Activated gamma-delta T cell treated with Interleukin-2 at 50 U/mL for 16 hours (primary cell): ENCODE data around the gene SERPINB7.
"Not testable (repeated sequence)": the region's sequence is repeated elsewhere in the genome, so short reads cannot be mapped to it uniquely, and the experiment has no call there.

Experiments used
- DNase-seq: peaks from one replicate; pipeline ENCODE4 v3.0.0-alpha.2; 2020

The SERPINB7 gene

GRCh38 chr18:63775166-63775730 is at the start of gene SERPINB7:
Gene SERPINB7 (plus strand): TSS chr18:63775418. CDS start chr18:63782373, 6,955 bp downstream.
- no peak for DNase-seq

DNA sequence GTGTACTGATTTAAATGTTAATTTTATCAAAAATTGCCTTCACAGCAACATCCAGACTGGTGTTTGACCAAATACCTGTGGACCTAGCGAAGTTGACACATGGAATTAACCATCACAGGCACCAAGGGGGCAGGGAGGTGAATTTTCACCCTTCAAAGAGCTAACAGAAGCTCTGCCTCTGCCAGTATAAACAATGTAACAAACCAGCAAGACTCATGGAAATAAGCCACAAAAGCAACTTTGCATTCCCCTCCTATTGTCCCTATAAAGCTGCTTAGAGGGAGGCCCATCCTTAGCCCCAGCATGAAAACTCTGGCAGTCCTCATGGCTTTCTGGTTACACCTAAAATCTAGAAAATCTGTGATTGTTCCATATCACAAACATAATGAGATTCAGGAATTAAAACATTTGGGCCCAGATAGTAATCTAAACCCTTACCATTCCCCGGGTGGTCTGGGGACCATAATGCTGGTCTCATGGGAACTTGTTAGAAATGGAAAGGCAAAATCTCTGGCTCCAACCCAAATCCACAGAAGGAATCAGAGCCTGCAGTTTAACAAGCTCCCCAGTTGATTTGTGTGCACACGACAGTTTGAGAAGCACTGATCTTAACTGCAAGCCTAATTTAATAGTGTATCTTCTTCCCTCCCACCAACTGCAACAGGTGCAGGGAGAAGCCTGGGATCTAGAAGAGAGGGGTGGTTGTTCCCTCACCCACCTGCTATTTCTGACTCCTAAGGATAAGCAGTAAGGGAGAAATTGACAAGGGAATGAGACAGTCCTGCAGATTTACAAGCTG is 49.3 kb upstream of the SERPINB7 start:
- no peak for DNase-seq

GRCh38 chr18:63730773-63731172 is 44.4 kb upstream of the SERPINB7 start:
- DNase-seq = no peak

- DNase-seq = no peak
These were observed 44.0 kb upstream of the SERPINB7 start for GRCh38 chr18:63731215-63731614.

DNA sequence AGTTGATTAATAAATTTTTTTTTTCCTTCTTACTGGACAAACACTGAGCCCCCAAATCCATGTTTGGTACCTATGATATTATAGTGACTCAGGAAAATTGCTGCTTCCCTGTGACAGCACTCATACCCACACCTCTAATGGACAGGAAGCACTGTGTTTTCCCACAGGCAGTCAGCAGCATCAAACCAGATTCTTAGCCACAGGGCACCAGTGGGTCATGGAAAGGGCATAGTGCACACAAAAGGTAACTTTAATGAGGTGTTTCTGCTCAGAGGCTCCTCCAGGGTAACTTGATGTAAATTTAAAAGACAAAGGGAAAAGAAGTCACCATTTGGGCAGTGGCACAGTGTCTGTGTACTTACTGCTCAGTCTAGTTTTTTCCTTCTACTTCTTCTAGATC is 38.3 kb upstream of the SERPINB7 start:
- DNase-seq = no peak

DNA sequence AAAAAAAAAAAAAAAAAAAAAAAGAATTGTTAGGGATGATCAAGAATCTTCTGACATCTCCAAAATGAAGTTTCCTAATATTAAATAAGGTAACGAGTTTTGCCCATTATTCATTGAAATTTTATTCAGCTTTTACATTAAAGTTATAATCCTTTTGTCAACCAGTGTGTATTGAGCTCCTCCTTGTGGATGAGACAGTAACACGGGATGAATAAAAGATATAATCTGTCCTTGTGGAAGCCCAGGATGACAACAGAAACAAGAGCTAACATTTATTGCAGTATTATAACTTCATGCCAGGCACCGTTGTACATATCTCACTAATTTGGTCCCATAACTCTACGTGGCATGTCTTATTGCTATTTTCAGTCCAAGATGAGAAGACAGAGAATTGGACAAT is 33.4 kb upstream of the SERPINB7 start:
- no peak for DNase-seq

GRCh38 chr18:63747006-63747405 is 28.2 kb upstream of the SERPINB7 start:
- DNase-seq = no peak

DNA sequence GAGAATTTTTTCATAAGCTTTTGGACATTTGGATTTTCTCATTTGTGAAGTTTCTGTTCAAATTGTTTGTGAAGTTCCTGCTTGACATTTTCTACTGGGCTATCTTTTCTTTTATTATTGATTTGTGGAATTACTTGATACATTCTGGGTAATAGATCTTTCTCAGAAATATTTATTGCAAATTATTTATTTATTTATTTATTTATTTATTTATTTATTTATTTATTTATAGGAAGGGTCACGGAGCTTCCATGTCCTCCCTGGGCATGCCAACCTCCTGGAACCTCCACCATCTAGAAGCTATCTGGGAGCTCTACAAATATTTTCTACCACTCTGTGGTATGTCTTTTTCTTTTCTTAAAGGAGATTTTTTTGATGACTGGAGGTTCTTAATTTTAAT is 25.7 kb upstream of the SERPINB7 start:
- no peak for DNase-seq

DNA sequence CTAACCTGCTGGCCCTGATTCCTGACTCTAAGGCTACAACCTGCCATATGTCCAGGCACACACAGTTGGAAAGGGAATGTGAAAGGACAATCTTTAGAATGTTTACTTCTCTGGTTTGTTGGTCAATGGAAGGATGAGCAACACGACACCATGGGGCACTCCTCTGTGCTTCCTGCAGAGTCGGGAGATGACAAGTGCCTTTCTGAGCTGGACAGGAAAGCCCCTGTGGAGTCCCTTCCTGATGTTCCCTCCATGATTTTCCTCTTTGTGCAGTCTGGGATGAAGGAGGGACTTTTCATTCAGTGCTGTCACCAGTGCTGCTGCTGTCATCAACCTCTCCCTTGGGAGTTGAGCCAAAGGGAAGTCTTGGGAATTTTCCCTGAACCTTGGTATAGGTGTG is 22.6 kb upstream of the SERPINB7 start:
- no peak for DNase-seq

DNA sequence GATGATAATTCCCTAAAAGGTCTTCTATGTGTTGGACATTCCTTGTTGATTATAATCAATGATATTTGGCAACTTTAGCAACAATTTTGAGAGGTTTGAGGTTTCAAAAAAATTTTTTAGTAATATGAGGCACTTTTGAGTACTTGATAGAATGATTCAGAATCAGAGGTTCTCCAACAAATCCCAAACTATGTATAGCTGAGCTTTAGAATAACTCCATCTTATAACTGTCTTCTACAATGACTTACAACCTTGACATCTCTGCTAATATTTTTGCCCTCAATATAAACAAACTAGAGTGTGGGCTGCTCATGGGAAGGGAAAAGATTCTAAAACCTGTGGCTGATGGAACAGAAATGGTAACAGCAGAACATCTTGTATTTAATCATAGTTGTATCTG is 21.5 kb upstream of the SERPINB7 start:
- DNase-seq = no peak

DNA sequence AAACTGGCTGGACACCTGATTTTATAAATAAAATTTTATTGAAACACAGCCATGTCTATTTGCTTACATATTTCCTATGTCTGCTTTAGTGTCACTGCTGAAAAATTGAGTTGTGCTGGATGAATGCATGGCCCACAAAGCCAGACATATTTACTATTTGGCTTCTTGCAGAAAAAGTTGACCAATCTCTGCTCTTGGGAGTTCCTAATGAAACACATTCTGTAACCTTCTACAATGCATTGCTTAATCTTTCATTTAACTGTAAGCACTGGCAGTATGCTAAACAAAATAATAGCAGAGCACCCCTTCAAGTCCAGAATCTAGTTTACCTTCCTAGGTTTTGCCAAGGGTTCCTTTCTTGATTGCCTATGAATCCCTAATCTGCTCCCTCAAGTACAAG is 17.7 kb upstream of the SERPINB7 start:
- no peak for DNase-seq

DNA sequence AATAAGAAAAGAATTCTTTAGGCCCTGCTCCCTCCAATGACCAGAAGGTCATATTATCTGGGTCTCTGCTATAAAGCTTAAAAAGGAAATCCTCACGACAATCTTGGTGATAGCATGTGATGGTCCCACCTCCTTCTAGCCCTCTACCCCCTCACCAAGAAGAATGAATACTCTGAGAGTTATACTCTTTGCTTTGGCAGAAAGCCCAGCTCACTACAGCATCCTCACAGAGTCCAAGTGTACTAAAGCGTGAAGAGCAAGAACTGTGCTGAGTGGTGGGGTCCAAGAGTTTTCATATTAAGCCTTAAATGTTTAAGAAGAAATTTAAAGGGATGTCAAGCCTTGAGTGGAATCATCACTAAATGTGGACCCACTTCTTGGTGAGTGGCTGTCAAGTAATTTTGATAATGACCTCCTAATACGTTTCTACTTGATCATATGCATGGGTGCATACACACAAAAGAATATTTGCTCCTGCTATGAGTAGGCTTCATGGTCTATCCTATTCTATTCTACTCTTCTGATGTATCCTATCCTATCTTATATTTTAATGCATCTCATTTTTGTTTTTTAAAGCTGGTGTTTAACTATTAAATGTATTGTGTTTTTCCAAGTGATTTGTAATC is 16.5 kb upstream of the SERPINB7 start:
- DNase-seq = no peak

DNA sequence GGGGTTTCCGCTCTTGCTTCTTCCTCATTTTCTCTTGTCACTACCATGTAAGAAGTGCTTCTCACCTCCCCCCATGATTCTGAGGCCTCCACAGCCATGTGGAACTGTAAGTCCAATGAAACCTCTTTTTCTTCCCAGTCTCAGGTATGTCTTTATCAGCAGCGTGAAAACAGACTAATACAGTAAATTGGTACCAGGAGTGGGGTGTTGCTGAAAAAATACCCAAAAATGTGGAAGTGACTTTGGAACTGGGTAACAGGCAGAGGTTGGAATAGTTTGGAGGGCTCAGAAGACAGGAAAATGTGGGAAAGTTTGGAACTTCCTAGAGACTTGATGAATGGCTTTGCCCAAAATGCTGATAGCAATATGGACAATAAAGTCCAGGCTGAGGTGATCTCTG is 15.4 kb upstream of the SERPINB7 start:
- DNase-seq = not testable (repeated sequence)

DNA sequence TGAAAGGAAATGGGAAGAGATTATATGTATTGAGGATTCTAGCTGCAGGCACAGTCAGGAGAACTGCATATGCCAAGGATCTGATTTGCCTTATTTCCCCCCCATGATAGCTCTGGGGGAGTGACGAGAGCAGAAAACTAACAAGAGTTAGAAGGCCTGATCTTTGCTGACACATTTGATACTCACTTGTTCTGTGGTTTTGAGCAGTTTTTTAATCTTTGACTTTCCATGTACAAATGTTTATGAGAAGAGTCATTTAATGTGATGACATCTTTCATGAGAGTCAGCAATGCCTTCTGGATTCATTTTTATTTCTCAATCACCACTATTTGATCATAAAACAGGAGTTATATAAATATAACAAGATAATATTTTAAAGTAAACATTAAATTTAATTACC is 12.7 kb upstream of the SERPINB7 start:
- DNase-seq = no peak

- DNase-seq = no peak
These were observed 11.2 kb upstream of the SERPINB7 start for GRCh38 chr18:63763831-63764600.

GRCh38 chr18:63765837-63766236 is 9.4 kb upstream of the SERPINB7 start:
- DNase-seq = no peak

DNA sequence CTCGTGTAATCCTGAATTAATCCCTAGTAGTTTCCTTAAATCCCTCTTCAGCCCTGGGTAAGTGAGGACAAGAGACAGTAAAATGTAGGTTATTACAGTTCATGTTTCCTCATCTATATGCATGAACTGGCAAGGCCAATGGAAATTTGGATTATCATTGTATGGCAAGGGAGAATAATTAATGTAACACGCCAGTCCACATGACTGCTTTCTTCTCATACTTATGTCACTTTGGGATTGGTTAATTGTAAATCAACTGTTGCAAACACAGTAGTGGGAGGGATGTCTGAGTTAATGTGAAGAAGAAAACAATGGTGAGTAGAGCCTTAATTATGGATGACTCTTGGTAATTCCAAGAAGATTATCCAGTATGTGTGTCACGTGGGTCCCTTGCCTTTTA is 1.7 kb upstream of the SERPINB7 start:
- DNase-seq = no peak

DNA sequence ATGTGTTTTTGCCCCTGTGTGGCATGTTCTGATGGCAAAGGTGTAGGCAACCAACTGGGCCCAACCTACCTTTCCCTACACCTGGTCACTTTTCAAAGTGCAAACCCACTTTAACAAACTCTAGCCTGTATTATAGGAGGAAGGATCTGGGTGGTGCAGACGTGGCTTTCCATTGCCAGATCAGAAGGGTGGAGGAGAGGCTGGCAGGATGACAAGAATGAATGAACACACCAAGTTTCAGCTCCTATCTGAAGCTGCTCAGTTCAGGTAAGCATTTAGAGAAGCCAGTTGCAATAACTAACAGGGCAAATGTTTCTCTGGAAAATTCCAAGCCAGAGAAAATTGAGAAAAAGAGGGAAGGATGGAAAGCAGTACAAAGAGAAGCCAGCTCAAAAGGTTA is 707 bp upstream of the SERPINB7 start:
- DNase-seq = no peak

- no peak for DNase-seq
These were observed 4.2 kb downstream of the SERPINB7 start for GRCh38 chr18:63779386-63779785.

DNA sequence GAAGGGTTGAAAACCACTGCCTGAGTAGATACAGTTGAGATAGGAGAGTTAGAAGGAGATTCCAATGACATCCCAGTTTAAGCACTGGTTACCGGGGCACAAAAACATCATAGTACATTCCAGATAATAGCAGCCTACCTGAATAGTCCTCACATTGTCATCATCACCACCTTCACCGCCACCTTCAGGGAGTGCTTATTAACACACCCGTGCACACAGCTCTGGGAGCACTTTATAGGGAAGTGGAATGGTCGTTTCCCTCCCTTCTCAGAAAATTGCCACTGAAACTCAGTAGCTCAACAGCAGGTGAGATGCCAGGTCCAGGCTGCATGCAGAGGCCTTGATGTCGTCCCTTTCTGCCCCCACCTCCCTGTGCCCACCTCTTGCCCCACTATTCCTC is 8.2 kb downstream of the SERPINB7 start:
- DNase-seq = no peak

- no peak for DNase-seq
These were observed 9.7 kb downstream of the SERPINB7 start for GRCh38 chr18:63784787-63785452.

DNA sequence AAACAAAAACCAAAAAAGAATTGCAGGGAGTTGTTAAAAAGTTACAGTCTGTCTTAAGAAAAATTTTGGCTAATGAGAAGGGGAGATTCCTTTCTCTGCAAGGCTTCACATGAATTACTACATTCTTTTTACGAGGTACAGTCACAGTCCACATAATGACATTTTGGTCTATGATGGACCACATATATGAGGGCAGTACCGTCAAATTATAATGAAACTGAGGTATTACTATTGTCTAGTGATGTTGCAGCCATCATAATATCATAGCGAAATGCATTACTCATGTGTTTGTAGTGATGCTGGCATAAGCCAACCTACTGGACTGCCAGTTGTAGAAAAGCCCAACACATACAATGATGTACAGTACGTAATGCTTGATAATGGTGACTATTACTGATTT is 12.5 kb downstream of the SERPINB7 start:
- no peak for DNase-seq
